Activated naive CD8-positive, alpha-beta T cell treated with anti-CD3 and anti-CD28 coated beads for 36 hours (primary cell): Measurements from ENCODE around the gene BATF2. TPM values are rescaled to one million over a fixed set of nuclear protein-coding genes. Genes with fewer than 3 reads are reported as not detected.
A peak's percentile ranks its signal among the peaks of the same experiment; 100 is the strongest.
"Not testable (repeated sequence)": the region's sequence is repeated elsewhere in the genome, so short reads cannot be mapped to it uniquely, and the experiment has no call there.

ENCODE experiments used
- DNase-seq: peaks from one replicate; pipeline ENCODE4 v3.0.0; 2021
- H3K27ac Mint-ChIP-seq: one replicate; pipeline ENCODE4 v1.8.0; 2022; ENCODE audit warnings: mild to moderate bottlenecking, moderate library complexity, mixed read lengths
- H3K27me3 Mint-ChIP-seq: one replicate; pipeline ENCODE4 v1.8.0; 2022; ENCODE audit warnings: mild to moderate bottlenecking, mixed read lengths
- H3K36me3 Mint-ChIP-seq: one replicate; pipeline ENCODE4 v1.8.0; 2021; ENCODE audit warnings: mild to moderate bottlenecking, mixed read lengths
- H3K4me1 Mint-ChIP-seq: one replicate; pipeline ENCODE4 v1.8.0; 2021; ENCODE audit warnings: mixed read lengths
- H3K4me3 Mint-ChIP-seq: one replicate; pipeline ENCODE4 v1.8.0; 2022; ENCODE audit warnings: mild to moderate bottlenecking, moderate library complexity, mixed read lengths
- H3K9me3 Mint-ChIP-seq: one replicate; pipeline ENCODE4 v1.8.0; 2022; ENCODE audit warnings: mixed read lengths
- total RNA-seq, 2 experiments: library from RNA; stranded (reverse); gene quantifications; one replicate each; pipeline ENCODE4 v1.2.3, GENCODE V29; 2021

The BATF2 gene
- under 1 TPM in 1 of 2 experiments, not detected in 1; 0.08 TPM for total RNA-seq

DNA sequence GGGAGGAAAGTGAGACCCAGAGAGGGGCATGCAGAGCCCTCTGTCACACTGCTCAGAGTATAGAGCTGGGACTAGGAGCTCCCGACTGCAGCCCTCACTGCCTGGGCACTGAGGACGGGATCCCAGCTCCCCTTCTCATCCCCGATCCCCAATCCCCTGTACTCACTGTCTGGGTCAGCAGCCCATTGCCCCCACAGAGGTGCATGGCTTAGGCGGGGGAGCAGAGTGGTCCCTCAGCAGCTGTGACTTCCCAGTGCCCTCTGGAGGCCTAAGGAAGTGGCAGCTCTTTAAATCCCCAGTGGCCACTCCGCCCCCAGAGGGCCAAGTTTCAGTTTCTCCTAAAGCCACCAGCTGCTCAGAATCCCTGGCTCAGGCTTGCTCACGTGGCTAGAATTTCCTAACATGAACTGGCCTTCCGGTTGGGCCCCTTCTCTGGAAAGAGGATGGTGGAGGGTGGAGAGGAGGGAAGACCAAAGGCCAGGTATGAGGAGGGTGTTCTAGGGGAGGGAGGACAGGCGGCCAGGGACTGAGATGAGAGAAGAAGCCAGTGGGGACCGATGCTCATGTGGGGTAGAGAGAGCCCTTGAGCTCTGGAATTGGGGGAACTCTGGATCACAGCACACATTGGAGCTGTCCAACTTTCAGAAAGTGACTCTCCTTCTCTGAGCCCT is at the start of gene BATF2:
BATF2 (minus strand) TSS at position 262 of the 671 bp plus-strand sequence; CDS start at position 205, 57 bp downstream.
- DNase-seq: peak; percentile 19
- H3K9me3 Mint-ChIP-seq: no peaks in the 10 kb centered on the region
- H3K4me3 Mint-ChIP-seq: peak within 1 kb of the TSS; percentile 22
- peaks cover 17% of the 10 kb centered on the region for H3K4me1 Mint-ChIP-seq
- peak within 1 kb of the TSS; percentile 12 for H3K27ac Mint-ChIP-seq
- H3K27me3 Mint-ChIP-seq: peaks cover 11% of the 10 kb centered on the region
- H3K36me3 Mint-ChIP-seq: no peaks in the 10 kb centered on the region

DNA sequence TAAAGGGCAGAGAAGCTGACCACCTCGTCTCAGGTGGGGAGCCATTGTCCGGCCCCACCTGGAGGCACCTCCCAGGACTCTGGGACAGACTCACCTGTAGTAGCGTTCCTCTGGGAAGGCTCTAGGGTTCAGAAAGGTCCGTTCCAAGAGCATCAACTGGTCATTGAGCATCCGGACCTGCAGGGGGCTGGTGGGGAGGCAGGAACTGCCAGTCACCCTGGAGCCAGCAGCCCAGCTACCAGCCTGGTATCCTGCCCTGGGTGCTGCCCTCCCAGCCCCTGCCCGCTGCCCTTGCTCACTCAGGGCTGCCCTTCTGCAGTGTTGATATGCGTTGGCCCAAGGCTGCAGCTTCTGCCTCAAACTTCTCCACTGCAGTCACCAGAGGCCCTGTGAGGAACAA is 49.0 kb upstream of the BATF2 start:
- Mint-ChIP-seq H3K4me1 (peaks cover 25% of the 10 kb centered on the region), H3K9me3 (no peaks in the 10 kb centered on the region), H3K36me3 (peaks cover 11% of the 10 kb centered on the region), H3K27me3 (no peaks in the 10 kb centered on the region), H3K4me3 (no peak overlapping the region), H3K27ac (no peak overlapping the region)
- DNase-seq: no peak

DNA sequence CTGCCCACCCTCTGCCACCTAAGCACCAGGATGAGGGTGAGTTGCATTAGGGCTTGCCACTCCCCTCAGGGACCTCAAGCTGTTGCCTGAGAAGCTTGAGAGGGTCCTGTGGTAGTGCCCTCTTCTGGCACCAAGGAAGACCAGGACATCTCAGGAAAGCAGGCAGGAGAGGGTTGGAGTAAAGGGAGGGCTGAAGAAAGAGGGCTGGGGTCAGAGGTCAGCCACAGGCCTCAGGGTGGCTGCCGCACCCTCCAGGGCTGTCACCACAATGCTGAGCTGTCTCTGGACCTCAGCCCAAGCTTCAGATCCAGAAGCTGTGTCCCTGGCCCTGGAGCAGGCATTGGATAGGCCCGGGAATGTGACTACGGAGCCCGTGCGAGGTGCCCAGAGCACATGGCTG is 48.3 kb upstream of the BATF2 start:
- H3K36me3 Mint-ChIP-seq: peaks cover 11% of the 10 kb centered on the region
- H3K4me3 Mint-ChIP-seq: no peak overlapping the region
- peaks cover 27% of the 10 kb centered on the region for H3K4me1 Mint-ChIP-seq
- no peaks in the 10 kb centered on the region for H3K9me3 Mint-ChIP-seq
- no peak overlapping the region for H3K27ac Mint-ChIP-seq
- H3K27me3 Mint-ChIP-seq: no peaks in the 10 kb centered on the region
- DNase-seq: no peak

GRCh38 chr11:65043881-65044501 is 47.2 kb upstream of the BATF2 start:
- Mint-ChIP-seq H3K9me3 (no peaks in the 10 kb centered on the region), H3K27me3 (no peaks in the 10 kb centered on the region), H3K36me3 (peaks cover 11% of the 10 kb centered on the region), H3K4me1 (peaks cover 27% of the 10 kb centered on the region), H3K27ac (no peak overlapping the region), H3K4me3 (no peak overlapping the region)
- DNase-seq: no peak

- no peaks in the 10 kb centered on the region for H3K27me3 Mint-ChIP-seq
- peak overlapping the region; percentile 88 for H3K4me3 Mint-ChIP-seq
- H3K36me3 Mint-ChIP-seq: peaks cover 11% of the 10 kb centered on the region
- no peak overlapping the region for H3K27ac Mint-ChIP-seq
- no peaks in the 10 kb centered on the region for H3K9me3 Mint-ChIP-seq
- no peak for DNase-seq
- peaks cover 24% of the 10 kb centered on the region for H3K4me1 Mint-ChIP-seq
Measured at GRCh38 chr11:65042891-65043290, 46.1 kb upstream of the BATF2 start.

DNA sequence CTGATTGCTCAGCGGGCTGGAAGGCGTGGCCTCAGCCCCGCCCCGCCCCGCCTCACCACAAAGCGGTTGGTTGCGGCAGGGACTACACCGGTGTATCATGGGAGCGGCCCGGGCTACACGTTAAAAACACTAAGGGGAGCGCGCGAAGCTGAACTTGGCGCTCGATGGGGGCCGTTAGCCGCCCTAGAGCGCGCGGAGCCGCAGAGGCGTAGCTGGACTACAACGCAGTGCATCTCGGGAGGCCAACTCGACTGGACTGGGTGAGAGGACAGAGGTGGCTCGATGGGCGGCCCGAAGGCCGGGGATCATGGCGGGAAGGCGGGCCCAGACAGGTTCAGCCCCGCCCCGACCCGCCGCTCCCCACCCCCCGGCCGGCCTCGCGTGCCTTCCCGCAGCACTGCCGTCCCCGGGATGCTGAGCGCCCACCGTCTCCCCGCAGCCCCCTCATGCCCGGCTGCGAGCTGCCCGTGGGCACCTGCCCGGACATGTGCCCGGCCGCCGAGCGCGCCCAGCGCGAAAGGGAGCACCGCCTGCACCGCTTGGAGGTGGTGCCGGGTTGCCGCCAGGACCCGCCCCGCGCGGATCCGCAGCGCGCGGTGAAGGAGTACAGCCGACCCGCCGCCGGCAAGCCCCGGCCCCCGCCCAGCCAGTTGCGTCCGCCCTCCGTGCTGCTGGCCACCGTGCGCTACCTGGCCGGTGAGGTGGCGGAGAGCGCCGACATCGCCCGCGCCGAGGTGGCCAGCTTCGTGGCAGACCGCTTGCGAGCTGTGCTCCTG is 44.3 kb upstream of the BATF2 start, which contains the start of gene SAC3D1:
SAC3D1 (plus strand) TSS at position 364 of the 776 bp plus-strand sequence; CDS start at position 447, 83 bp downstream.
- H3K4me3 Mint-ChIP-seq: peak within 1 kb of the TSS; percentile 88
- peak; percentile 93 for DNase-seq
- H3K9me3 Mint-ChIP-seq: no peaks in the 10 kb centered on the region
- peaks cover 11% of the 10 kb centered on the region for H3K36me3 Mint-ChIP-seq
- H3K4me1 Mint-ChIP-seq: peaks cover 11% of the 10 kb centered on the region
- peak within 1 kb of the TSS; percentile 93 for H3K27ac Mint-ChIP-seq
- no peaks in the 10 kb centered on the region for H3K27me3 Mint-ChIP-seq

DNA sequence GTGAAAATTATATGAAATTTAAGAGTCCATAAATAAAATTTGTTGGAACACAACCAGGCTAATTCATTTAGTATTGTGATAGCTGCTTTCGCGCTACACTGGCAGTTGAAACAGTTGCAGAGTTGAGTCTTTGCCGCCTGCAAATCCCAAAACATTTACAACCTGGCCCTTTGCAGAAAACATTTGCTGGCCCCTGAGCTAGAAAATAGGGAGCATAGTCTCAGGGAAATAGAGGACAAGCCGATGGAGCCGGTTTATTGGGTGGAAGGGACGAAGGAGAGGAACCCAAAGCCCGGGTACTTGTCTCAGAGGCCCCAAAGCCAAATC is 43.7 kb upstream of the BATF2 start:
- peak overlapping the region; percentile 83 for H3K4me3 Mint-ChIP-seq
- DNase-seq: no peak
- no peaks in the 10 kb centered on the region for H3K27me3 Mint-ChIP-seq
- peaks cover 11% of the 10 kb centered on the region for H3K4me1 Mint-ChIP-seq
- peaks cover 11% of the 10 kb centered on the region for H3K36me3 Mint-ChIP-seq
- peak overlapping the region; percentile 93 for H3K27ac Mint-ChIP-seq
- H3K9me3 Mint-ChIP-seq: no peaks in the 10 kb centered on the region

DNA sequence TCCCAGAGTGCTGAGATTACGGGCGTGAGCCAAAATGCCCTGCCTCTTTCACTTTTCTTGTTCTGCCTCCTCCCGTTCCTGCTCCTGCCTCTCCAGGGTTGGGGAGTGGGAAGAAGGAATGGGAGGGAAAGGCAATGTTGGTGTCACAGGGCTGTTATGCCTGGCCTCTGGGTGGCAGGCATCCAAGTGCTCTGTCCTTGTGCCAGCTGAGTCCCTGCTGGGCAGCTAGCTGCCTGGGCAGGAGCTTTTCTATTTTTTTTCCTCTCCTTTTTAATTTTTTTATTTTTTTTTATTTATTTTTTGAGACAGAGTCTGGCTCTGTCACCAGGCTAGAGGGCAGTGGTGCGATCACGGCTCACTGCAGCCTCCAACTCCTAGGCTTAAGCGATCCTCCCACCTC is 40.2 kb upstream of the BATF2 start:
- Mint-ChIP-seq H3K4me1 (peaks cover 5% of the 10 kb centered on the region), H3K36me3 (no peaks in the 10 kb centered on the region), H3K4me3 (no peak overlapping the region), H3K27me3 (no peaks in the 10 kb centered on the region), H3K27ac (no peak overlapping the region), H3K9me3 (no peaks in the 10 kb centered on the region)
- no peak for DNase-seq

DNA sequence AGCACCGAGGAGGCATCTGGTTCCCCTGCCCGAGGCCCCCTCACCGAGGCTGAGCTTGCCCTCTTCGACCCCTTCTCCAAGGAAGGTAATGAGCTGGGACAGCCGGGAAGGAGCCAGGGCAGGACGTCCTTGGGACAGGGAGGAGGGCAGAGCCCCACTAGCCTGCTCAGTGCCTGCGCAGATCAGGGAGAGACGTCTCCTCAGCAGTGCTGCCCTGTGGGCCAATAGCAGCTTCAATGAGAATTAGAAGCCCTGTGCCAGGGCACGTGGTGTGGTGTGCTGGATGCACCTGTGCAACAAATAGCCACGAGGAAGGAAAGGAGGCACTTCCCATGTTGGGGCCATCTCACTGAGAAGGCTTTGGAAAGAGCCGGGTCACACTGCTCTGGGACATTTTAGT is 38.8 kb upstream of the BATF2 start:
- peaks cover 2% of the 10 kb centered on the region for H3K4me1 Mint-ChIP-seq
- H3K27ac Mint-ChIP-seq: no peak overlapping the region
- H3K36me3 Mint-ChIP-seq: peaks cover 1% of the 10 kb centered on the region
- H3K27me3 Mint-ChIP-seq: no peaks in the 10 kb centered on the region
- no peaks in the 10 kb centered on the region for H3K9me3 Mint-ChIP-seq
- DNase-seq: no peak
- no peak overlapping the region for H3K4me3 Mint-ChIP-seq

DNA sequence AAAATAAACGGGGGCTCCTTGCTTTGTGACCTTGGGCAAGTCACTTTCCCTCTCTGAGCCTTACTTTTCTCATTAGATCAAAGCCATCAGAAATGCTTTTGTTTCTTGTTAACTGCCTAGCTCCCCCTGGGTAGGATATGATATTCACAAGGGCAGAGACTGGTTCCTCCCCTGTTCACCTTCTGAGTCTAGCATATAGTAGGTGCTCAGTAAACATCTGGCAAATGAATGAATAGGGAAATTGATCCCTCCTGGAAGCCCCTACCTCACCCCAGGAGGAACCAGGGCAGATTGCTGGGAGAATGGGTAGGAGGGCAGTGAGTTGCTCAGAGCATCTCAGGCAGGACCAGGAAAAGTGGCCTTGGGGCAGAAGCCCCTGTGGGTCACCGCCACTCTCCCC is 37.7 kb upstream of the BATF2 start:
- Mint-ChIP-seq H3K4me1 (no peaks in the 10 kb centered on the region), H3K36me3 (peaks cover 1% of the 10 kb centered on the region), H3K4me3 (no peak overlapping the region), H3K27ac (no peak overlapping the region), H3K27me3 (no peaks in the 10 kb centered on the region), H3K9me3 (no peaks in the 10 kb centered on the region)
- DNase-seq: no peak

DNA sequence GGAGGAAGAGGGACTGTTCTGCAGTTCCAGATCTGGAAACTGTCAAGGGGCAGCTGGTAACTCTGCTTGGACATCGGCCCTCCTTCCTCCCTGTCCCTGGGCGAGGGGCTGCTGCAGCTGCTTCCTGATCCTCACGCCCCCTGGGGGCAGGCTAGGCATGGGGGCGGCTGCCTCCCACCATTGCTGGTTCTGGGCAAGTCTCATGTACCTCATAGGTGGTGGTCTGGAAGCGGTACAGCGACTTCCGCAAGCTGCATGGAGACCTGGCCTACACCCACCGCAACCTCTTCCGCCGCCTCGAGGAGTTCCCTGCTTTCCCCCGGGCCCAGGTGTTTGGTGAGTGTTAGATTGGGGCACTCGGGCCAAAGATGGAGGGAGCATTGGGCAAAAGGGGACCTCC is 35.4 kb upstream of the BATF2 start:
- H3K9me3 Mint-ChIP-seq: no peaks in the 10 kb centered on the region
- no peak for DNase-seq
- peaks cover 12% of the 10 kb centered on the region for H3K4me1 Mint-ChIP-seq
- no peak overlapping the region for H3K4me3 Mint-ChIP-seq
- H3K27ac Mint-ChIP-seq: no peak overlapping the region
- H3K36me3 Mint-ChIP-seq: peaks cover 1% of the 10 kb centered on the region
- no peaks in the 10 kb centered on the region for H3K27me3 Mint-ChIP-seq

- DNase-seq: peak; percentile 87
- Mint-ChIP-seq H3K27ac (peak within 1 kb of the TSS; percentile 80), H3K27me3 (no peaks in the 10 kb centered on the region), H3K36me3 (peaks cover 1% of the 10 kb centered on the region), H3K4me1 (peaks cover 16% of the 10 kb centered on the region), H3K9me3 (no peaks in the 10 kb centered on the region), H3K4me3 (peak within 1 kb of the TSS; percentile 73)
Measured at GRCh38 chr11:65027213-65028067, 30.7 kb upstream of the BATF2 start, which contains the start of gene SNX15. Gene SNX15 (plus strand): TSS chr11:65027439. CDS start chr11:65027538, 99 bp downstream.

DNA sequence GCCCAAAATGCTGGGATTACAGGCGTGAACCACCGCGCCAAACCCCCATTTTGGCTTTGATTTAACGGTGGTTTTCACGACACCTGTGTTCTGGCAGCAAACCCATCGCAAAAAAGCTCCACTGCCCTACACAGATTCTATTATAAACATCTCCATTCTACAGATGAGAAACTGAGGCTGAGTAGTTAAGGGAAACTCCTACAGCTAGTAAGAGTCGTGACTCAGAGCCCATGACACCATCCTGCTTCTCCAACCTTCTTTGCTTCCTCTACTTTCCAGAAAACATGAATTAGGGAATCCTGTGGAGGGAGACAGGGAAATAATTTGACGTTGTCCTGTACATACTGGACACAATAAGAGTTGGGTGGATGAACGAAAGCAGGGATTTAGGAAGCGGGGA is 30.0 kb upstream of the BATF2 start:
- peaks cover 16% of the 10 kb centered on the region for H3K4me1 Mint-ChIP-seq
- H3K27ac Mint-ChIP-seq: peak overlapping the region; percentile 80
- no peaks in the 10 kb centered on the region for H3K9me3 Mint-ChIP-seq
- H3K36me3 Mint-ChIP-seq: peaks cover under 1% of the 10 kb centered on the region
- no peak for DNase-seq
- no peaks in the 10 kb centered on the region for H3K27me3 Mint-ChIP-seq
- H3K4me3 Mint-ChIP-seq: peak overlapping the region; percentile 73

DNA sequence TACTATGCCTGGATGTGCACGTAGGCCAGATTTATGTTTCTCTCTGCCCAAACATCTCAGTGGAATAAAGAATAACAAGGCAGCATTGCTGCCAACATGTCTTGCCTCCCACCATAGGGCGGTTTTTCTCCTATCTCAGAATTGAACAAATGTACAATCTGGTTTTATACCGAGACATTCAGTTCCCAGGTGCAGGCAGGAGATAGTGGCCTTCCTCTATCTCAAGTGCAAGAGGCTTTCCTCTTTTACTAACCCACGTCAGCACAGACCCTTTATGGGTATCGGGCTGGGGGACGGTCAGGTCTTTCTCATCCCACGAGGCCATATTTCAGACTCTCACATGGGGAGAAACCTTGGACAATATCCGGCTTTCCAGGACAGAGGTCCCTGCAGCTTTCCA is 26.7 kb upstream of the BATF2 start:
- not testable (repeated sequence) for DNase-seq, H3K27me3 Mint-ChIP-seq, H3K9me3 Mint-ChIP-seq, H3K36me3 Mint-ChIP-seq, H3K27ac Mint-ChIP-seq, H3K4me3 Mint-ChIP-seq
- H3K4me1 Mint-ChIP-seq: peaks cover 12% of the 10 kb centered on the region
